ENCODE measurements around the gene WNT3A. TPM values are rescaled to one million over a fixed set of nuclear protein-coding genes. Genes with fewer than 3 reads are reported as not detected.
A peak's percentile ranks its signal among the peaks of the same experiment; 100 is the strongest.

The WNT3A gene
- total RNA-seq, 4 donors from 2014 or later = not detected

DNA sequence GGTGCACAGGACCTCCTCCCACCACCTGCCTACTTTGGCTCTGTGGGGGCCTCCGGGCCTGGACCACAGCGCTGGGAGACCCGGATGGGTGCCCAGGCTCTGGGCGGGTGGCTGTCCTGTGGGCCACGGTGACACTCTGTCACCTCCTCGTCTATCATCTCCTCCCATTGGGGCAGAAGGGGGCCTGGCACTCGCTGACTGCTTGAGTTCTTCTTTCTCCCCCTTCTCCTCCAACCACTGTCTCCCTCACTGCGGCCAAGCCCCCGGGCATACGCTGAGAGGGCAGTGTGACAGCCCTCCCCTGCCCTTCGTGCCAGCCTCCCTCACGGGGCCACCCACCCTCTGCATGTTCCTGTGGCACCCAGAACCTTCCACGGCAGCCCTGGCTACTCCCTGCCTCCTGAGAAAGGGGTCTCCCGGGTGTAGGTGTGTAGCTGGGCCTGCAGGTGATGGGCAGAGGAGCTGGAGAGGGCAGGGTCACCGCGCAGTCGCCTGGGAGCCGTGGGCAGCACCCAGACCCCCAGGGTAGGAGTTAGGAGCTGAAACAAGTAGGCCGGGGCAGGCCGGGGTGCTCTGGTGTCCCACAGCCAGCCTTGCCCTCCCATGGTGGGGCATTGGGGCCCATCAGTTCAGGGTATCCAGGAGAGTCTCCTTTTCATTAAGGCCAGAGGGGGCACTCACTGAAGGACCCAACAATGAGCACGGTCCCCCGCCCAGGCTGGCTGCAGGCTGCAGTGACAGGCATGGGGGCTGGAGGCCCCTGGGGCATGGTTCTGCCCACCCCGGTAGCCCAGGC is 66.5 kb downstream of the WNT3A start:
- TF ChIP-seq, protein P1, sequence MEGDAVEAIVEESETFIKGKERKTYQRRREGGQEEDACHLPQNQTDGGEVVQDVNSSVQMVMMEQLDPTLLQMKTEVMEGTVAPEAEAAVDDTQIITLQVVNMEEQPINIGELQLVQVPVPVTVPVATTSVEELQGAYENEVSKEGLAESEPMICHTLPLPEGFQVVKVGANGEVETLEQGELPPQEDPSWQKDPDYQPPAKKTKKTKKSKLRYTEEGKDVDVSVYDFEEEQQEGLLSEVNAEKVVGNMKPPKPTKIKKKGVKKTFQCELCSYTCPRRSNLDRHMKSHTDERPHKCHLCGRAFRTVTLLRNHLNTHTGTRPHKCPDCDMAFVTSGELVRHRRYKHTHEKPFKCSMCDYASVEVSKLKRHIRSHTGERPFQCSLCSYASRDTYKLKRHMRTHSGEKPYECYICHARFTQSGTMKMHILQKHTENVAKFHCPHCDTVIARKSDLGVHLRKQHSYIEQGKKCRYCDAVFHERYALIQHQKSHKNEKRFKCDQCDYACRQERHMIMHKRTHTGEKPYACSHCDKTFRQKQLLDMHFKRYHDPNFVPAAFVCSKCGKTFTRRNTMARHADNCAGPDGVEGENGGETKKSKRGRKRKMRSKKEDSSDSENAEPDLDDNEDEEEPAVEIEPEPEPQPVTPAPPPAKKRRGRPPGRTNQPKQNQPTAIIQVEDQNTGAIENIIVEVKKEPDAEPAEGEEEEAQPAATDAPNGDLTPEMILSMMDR (IDR thresholded peaks at IDR 0.05) = no peak
- TF ChIP-seq POLR2A (IDR thresholded peaks at IDR 0.05) = no peak
- no peaks in the 10 kb centered on the region for H3K27me3 ChIP-seq
- H3K9me3 ChIP-seq = no peaks in the 10 kb centered on the region
- H3K27ac ChIP-seq = no peak overlapping the region
- no peaks in the 10 kb centered on the region for H3K4me1 ChIP-seq
- intact Hi-C loops (cut with DNase I; ENCODE audit: low total_unique reads) = loop anchor here (10.0 kb wide), 1 partner anchor 308 kb away; no protein-coding TSS in a partner anchor
- DNase-seq = peak in 1 of 2 donors; percentile 11
- no peaks in the 10 kb centered on the region for H3K36me3 ChIP-seq
- no peak overlapping the region for H3K4me3 ChIP-seq

DNA sequence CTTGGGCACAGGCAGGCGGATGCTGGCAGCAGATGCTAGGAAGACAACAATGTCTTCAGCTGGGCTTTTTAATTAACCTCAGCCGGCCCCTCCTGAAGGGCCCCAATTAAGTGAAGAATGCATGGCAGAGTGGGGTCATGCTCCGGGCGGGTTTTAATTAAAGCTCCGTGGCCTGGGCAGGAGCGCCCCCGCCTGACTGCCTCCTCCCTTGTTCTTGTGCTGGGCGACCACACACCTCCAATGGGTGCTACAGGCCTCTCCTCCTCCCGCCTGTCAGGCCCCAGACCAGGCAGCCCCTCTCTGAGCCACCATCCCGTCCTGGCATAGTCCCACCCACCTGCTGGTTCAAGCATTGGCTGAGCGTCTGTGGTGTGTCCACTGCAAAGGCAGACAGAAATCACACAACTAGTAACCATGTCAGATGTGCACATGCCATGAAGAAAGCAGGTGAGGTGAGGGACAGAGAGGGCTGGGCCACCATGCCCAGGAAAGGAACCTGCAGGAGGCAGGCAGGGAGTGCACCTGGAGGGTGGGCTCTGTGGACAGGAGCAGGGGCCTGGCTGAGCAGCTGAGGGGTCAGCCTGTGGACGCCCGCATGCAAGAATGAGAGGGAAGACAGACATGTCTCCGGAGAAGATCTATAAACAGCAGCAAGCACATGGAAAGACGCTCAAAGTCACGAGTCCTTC is 67.2 kb downstream of the WNT3A start:
- H3K9me3 ChIP-seq = no peaks in the 10 kb centered on the region
- intact Hi-C loops (cut with DNase I; ENCODE audit: low total_unique reads) = loop anchor here (10.0 kb wide), 1 partner anchor 309 kb away; no protein-coding TSS in a partner anchor
- H3K27me3 ChIP-seq = no peaks in the 10 kb centered on the region
- H3K36me3 ChIP-seq = no peaks in the 10 kb centered on the region
- H3K4me1 ChIP-seq = no peaks in the 10 kb centered on the region
- no peak for TF ChIP-seq POLR2A (IDR thresholded peaks at IDR 0.05)
- TF ChIP-seq, protein P1 (IDR thresholded peaks at IDR 0.05) = no peak
- no peak overlapping the region for H3K4me3 ChIP-seq
- no peak overlapping the region for H3K27ac ChIP-seq
- peak in 1 of 2 donors; percentile 16 for DNase-seq

DNA sequence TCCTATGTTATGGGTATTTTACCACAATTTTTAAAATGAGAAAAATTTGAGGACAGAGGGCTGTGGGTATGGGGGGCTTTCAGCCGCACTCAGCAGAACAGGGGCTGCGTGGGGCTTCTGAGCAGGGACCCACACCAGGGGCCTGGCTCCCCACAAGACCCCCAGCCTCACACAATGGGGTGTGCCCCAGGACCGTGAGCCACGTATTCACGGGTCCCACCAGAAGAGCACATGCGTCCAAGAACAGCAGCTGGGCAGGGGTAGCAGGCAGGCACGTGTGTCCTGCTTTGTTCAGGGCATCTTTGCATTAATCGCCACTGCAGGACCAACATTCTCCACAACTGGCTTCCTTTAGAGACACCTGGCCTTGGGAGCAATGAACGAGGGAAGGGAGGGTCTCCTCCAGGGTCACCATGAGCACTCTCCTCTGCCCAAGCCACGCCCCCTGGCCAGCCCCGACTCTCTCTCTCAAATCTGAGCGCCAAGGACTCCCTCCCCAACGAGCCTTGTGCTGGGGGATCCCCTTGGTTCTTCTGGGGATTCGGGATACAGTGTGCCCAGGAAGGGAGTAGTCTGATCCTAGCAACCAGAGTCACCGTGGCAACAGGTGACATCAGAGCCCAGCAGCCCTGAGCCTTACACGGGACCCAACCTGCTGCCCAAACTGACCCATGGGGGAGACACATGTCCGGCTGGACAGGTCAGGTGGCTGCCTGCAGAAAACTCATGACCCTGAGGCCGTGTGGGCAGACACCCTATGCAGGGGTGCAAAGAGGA is 68.3 kb downstream of the WNT3A start:
- Histone ChIP-seq H3K27ac (no peak overlapping the region), H3K4me1 (no peaks in the 10 kb centered on the region), H3K36me3 (no peaks in the 10 kb centered on the region), H3K4me3 (no peak overlapping the region), H3K27me3 (no peaks in the 10 kb centered on the region), H3K9me3 (no peaks in the 10 kb centered on the region)
- DNase-seq = peak in 1 of 2 donors; percentile 20
- no peak for TF ChIP-seq POLR2A (IDR thresholded peaks at IDR 0.05)
- TF ChIP-seq, protein P1 (IDR thresholded peaks at IDR 0.05) = no peak
- intact Hi-C loops (cut with DNase I; ENCODE audit: low total_unique reads) = loop anchor here (10.0 kb wide), 1 partner anchor 310 kb away; no protein-coding TSS in a partner anchor

DNA sequence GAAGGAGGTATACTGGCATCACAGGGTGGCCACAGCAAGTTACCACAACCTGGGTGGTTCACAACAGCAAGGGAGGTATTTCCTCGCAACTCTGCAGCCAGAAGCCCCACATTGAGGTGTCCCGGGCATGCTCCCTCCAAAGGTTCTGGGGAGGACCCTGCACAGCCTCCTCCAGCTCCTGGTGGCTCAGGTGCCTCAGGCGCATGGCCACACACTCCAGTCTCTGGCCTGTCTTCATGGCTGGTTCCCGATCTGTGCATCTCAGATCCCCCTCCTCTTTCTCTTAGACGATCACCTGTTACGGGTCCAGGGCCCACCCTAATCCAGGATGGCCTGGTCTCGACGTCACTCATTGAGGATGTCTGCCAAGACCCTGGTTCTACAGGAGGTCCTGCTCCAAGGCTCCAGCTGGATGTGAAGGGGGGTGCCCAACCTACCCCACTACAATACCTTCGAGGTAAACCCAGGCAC is 69.0 kb downstream of the WNT3A start:
- H3K9me3 ChIP-seq = no peaks in the 10 kb centered on the region
- no peaks in the 10 kb centered on the region for H3K4me1 ChIP-seq
- H3K36me3 ChIP-seq = no peaks in the 10 kb centered on the region
- no peak overlapping the region for H3K4me3 ChIP-seq
- intact Hi-C loops (cut with DNase I; ENCODE audit: low total_unique reads) = loop anchor here (10.0 kb wide), 1 partner anchor 311 kb away; no protein-coding TSS in a partner anchor
- DNase-seq = peak in 1 of 2 donors; percentile 10
- no peaks in the 10 kb centered on the region for H3K27me3 ChIP-seq
- no peak overlapping the region for H3K27ac ChIP-seq
- no peak for TF ChIP-seq POLR2A (IDR thresholded peaks at IDR 0.05)
- TF ChIP-seq, protein P1 (IDR thresholded peaks at IDR 0.05) = no peak
